RWPE1 (cell line): ENCODE measurements around the gene GJB2.

ENCODE experiments used
- CTCF ChIA-PET: fragments of 350-600 bp; sonication (Branson Sonifier 250); formaldehyde crosslinking; extraction: SDS; loops from one replicate; lab custom pipeline; 2021; lab: Yijun Ruan, JAX
- POLR2A ChIA-PET: fragments of 400-600 bp; formaldehyde crosslinking; extraction: SDS; loops from one replicate; lab custom pipeline; 2020; ENCODE audit warnings: antibody characterized with exemption; ENCODE audit not compliant: low non-redundant PET; lab: Yijun Ruan, JAX
- DNase-seq: peaks from one replicate; pipeline ENCODE4 v3.0.0; 2012; ENCODE audit warnings: low spot score
- H3K27ac ChIP-seq: fragments of 450-650 bp; 2 replicates; pipeline ENCODE4 v1.5.1; 2017
- TF ChIP-seq, protein P1 (sequence below): fragments of 450-650 bp; conservative IDR thresholded peaks from 2 replicates; pipeline ENCODE4 v1.5.1; 2017; ENCODE audit warnings: low read depth, mild to moderate bottlenecking

Gene GJB2

DNA sequence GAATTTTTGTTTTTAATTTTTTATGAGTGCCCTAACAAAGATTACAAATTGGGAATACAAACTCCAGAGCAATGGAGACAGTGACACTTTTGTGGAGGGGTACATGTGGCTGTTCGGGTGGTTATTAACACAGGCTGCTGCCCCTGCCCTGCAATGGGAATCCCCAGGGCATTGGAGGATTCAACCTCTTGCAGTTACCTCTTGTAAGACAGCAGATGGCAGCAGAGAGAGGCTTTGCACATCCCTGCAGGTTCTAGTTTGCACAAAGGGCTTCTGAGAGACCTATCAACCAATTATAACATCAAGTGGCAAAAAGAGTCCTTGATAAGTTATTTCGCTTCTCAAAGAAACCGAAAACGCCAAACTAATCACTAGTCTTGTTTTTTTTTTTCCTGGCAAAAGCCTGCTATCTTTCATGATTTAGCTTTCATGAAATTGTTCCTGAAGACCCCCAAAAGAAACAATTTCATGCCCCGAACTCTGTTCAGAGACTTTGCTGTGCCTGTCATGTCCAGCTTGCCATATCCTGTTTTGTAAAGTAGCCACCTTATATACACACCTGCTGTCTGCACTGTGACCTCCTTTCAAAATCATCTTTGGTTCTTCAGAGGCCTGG is 10.4 kb downstream of the GJB2 start:
- CTCF ChIA-PET, result interaction anchor here (0.6 to 0.7 kb wide), 8 partner anchors 8 to 1344 kb away, joined by 3 to 4 read pairs (median 3); no protein-coding TSS in a partner anchor
- TF ChIP-seq, protein P1, sequence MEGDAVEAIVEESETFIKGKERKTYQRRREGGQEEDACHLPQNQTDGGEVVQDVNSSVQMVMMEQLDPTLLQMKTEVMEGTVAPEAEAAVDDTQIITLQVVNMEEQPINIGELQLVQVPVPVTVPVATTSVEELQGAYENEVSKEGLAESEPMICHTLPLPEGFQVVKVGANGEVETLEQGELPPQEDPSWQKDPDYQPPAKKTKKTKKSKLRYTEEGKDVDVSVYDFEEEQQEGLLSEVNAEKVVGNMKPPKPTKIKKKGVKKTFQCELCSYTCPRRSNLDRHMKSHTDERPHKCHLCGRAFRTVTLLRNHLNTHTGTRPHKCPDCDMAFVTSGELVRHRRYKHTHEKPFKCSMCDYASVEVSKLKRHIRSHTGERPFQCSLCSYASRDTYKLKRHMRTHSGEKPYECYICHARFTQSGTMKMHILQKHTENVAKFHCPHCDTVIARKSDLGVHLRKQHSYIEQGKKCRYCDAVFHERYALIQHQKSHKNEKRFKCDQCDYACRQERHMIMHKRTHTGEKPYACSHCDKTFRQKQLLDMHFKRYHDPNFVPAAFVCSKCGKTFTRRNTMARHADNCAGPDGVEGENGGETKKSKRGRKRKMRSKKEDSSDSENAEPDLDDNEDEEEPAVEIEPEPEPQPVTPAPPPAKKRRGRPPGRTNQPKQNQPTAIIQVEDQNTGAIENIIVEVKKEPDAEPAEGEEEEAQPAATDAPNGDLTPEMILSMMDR, result peak; percentile 90
- POLR2A ChIA-PET, result no interaction called here
- peak; percentile 74 for DNase-seq
- H3K27ac ChIP-seq, result no peak overlapping the region

DNA sequence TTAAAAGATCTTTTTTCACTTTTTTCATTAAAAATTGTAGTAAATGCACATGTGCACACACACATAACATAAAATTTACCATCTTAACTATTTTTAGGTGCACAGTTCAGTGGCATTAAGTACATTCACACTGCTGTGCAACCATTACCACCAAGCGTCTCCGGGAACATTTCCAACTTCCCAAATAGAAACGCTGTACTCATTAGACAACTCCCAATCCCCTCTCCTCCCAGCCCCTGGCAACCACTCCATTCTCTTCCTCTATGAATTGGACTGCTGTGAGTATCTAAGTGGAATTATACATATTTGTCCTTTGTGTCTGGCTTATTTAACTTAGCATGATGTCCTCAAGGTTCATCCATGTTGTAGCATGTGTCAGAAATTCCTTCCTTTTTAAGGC is 11.6 kb downstream of the GJB2 start:
- DNase-seq, result no peak
- no peak overlapping the region for H3K27ac ChIP-seq
- POLR2A ChIA-PET, result no interaction called here
- TF ChIP-seq, protein P1, result no peak
- CTCF ChIA-PET, result no interaction called here

DNA sequence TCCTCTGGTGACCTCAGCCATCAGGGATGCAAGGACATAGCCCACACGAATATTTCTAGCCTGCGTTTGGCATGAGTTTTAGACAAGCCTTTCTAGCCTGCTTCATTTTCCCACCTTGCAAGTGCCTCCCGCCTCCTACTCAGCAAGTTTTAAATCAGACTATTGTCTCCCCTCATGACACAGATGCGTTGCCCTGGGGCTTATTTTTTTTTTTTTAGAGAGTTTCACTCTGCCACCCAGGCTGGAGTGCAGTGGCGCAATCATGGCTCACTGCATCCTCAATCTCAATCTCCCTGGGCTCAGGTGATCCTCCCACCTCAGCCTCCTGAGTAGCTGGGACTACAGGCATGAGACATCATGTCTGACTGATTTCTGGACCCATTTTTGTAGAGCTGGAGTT is 14.6 kb downstream of the GJB2 start:
- TF ChIP-seq, protein P1, result no peak
- DNase-seq, result no peak
- CTCF ChIA-PET, result interaction anchor here (0.6 to 0.7 kb wide), 2 partner anchors 376 to 651 kb away, joined by 3 to 4 read pairs; no protein-coding TSS in a partner anchor
- POLR2A ChIA-PET, result no interaction called here
- no peak overlapping the region for H3K27ac ChIP-seq

DNA sequence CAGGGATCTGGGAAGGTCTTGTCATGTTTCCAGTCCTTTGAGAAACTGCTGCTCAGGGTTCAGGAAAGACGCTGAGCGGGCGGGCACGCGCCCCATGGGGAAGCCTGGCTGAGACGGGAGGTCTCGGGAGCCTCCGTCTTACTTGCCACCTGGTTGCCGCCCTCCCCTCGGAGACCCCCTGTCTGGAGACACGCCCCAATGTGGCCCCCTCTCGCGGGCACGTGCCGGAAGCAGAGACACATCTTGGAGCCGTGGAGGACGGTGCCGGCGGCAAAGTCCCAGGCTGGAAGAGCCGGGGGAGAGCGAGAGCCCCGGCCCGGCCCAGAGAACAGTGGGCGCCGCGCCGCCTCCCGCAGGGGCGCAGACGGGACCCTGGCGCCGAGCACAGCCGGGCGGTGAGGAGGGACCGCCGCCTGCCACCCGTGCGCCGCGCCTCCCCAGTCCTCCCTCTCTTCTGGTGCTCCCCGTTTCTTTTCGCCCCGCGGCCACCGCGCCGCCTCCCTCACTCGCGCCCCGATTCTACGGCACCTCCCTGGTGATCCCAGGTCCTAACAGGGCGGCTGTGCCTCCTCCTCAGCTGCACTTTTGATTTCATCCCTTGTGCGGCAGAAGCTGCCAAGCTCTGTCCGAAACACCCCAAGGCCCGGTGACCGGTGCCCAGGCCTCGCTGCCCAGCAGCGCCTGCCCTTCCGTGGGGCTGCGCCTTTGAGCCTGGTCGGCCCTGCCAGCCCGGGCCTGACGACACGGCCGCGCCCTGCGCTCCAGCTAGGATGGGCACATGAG is 15.5 kb downstream of the GJB2 start:
- ChIA-PET CTCF (interaction anchor here (0.6 kb wide), 2 partner anchors 14 to 377 kb away, joined by 4 to 6 read pairs; no protein-coding TSS in a partner anchor), POLR2A (no interaction called here)
- DNase-seq, result no peak
- H3K27ac ChIP-seq, result no peak overlapping the region
- TF ChIP-seq, protein P1, result no peak

DNA sequence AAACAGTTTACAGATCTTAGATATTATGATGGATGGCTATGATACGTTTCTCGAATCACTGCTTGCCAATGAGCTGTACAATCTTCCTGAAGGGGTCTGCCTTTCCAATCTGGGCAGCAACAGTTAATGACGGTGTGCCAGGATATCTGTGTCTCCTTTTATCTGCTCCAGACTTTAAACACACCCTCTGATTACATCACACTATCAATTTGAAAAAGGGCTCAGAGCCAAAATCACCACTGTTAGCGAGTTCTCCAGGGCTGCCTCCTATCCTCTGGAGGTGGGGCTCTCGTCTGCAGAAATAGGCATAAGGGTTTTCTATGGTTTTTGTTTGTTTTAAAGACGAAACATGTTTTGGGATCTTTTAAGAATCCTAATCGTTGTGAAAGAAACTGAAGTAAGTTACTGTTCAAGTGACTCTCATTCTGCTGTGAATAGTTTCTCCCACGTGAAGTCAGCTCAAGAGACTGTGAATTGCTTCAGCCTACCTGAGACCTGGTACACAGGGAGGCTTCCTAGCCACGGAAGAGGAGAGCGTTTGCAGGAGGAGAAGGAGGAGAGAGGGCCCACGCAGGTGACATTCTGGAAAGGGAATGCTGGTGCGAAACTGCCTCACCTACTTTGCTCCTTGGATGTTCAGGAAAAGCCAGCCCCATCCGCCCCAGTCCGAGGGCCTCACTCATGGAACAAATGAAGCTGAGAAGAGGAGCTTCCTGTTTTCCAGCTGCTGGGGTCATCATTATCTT is 16.7 kb downstream of the GJB2 start:
- no peak for DNase-seq

More for the DNA sequence above, 16.7 kb downstream of the GJB2 start:
- CTCF ChIA-PET, result no interaction called here
- TF ChIP-seq, protein P1, result no peak
- POLR2A ChIA-PET, result no interaction called here
- H3K27ac ChIP-seq, result no peak overlapping the region
